ENCODE data around the gene NEDD4L.

Gene NEDD4L

DNA sequence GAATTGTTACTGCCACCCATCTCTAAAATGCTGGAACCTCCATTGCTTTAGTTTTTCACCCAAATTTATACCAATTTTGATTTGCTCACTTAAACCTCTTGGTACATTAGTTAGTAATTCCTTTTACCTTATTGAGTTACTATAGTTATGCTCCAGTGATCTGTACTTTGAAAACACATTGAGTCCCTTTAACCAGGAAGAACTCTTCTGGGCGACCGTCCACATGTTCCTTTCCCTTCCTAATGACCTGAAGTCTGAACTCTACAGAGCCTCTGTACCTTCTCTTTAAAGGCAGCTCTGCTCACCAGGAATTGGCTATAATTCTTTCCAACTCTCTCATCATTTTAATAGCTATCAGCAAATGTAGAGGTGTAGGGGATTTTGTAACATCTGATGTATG lies 290.0 kb downstream of the NEDD4L start:
- no peak for DNase-seq

DNA sequence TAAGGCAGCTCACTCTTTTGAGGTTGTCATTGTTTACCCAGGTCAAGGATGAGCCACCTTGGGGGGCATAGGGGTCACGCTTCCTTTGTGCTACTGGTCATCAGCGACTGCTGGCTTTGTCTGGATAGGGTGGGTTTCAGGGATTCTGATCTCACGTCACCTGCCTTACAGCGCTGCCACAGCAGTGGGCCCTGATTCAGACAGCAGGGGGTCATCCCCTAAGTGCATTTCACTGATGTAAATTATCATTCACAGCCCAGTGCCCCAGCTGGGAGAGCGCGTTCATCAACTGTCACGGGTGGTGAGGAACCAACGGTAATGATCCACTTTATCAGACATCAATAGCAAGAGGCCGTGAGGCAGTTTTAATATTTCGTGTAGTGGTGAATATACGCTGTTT lies 291.2 kb downstream of the NEDD4L start:
- no peak for DNase-seq

GRCh38 chr18:58335821-58336220 lies 291.8 kb downstream of the NEDD4L start:
- DNase-seq, result no peak

DNA sequence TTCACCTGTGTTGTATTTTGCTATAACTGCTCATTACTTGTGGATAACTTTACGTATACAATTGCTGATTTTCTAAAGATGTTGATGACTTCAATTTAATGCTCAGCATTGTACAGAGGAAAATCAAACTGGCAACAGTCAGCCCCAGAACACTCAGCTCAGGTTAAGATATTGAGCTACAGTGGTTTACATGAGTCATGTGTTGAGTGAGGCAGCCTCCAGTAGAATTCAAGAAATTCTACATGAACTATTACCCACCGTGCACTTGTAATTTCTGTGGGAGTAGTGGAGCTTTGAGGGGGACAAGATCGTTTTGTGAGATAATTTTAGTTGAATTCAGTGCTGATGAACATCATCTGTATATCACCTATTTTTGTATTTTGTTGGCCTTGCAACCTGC lies 292.6 kb downstream of the NEDD4L start:
- DNase-seq, result no peak

GRCh38 chr18:58337285-58337684 lies 293.3 kb downstream of the NEDD4L start:
- no peak for DNase-seq

GRCh38 chr18:58337686-58338085 lies 293.7 kb downstream of the NEDD4L start:
- DNase-seq, result no peak

GRCh38 chr18:58338141-58338540 lies 294.1 kb downstream of the NEDD4L start:
- DNase-seq, result no peak

DNA sequence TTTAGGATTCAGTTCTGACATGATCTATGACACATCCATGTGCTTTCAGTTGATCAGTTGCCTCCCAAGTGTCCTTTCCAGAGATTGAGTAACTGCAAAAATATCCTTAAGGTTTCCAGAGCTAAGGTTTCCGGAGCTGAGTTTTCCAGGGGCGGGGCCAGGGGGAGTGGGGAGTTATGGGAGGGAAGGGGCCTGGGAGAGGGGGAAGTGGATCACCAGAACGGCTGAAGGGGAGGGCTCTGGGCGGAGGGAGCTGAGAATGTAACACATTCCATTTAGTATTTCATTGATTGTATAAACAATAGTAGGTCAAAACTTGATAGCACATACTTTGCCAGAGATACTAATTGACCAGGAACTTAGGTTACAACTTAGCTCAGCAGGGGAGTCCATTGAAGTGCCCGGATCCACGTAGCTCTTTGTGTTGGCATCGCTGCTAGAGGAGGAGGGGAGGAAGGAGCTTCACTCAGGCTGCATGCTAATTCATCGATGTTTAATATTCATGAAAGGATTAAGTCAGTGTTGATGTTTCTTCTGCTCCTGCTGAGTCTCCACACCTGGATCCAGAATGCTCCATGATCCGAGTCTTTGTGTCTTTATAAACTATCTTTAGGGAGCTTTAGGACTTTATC lies 295.1 kb downstream of the NEDD4L start:
- DNase-seq, result no peak

DNA sequence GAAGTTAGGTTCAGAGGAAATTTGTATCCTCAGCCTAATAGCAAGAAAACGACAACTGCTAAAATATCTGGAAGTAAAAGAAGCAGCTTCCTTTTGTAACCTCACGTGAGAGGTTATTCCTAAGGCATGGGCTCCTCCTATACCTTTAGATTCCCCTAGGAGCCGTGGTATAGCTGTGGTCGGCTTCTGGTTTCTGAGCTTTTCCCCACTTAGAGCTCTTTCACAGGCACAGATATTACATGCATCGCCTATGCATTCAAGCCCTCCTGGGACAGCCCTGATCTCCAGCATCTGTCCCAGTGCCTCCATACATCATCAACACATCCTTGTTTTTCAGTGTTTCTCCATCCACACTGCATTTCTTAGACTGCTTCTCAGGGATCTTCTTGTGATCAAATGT lies 295.9 kb downstream of the NEDD4L start:
- DNase-seq, result no peak

- no peak for DNase-seq
Observed at GRCh38 chr18:58341916-58342315, 297.9 kb downstream of the NEDD4L start.

GRCh38 chr18:58344080-58344670 lies 300.1 kb downstream of the NEDD4L start:
- DNase-seq, result no peak

DNA sequence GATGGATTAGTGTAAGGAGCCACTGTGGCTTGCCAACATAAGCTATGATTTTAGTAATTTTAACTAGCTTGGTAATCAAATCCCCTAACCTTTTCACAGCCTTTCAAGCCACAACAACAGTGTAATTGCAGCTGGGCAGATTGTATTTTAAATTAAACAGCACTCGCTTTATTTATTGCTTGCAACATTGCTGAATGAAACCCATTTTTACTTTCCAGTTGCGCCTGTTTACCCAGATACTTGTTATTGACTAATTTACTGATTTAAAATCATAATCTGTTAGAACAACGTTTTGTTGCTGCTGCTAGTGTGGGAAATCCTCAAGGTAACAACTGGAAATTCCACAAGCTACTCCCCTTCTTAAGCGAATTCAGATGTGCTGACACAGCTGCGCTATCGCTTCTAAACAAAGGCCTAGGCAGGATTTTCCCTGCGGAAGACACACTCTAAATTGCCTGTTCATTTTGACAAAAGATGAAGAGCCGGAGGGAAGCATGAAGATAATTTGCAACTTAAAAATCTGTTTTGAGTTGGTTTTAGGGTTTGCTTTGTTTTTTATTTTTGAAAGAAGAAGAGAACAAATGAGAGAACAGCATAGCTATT lies 300.9 kb downstream of the NEDD4L start:
- no peak for DNase-seq

DNA sequence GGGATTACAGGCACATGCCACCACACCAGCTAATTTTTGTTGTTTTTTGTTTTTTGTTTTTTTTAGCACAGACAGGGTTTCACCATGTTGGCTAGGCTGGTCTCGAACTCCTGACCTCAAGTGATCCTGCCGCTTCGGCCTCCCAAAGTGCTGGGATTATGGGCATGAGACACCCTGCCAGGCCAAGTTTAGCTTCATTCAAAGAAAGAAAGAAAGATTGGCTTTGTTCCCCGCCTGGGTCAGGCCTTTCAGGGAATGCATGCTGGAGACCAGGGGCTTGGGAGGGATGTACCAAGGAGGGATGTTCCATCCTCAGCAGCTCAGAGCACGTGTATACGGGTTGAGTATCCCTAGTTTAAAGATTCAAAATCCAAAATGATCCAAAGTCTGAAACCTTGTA lies 301.8 kb downstream of the NEDD4L start:
- no peak for DNase-seq

GRCh38 chr18:58347135-58347534 lies 303.1 kb downstream of the NEDD4L start:
- no peak for DNase-seq

- DNase-seq, result no peak
Observed at GRCh38 chr18:58348517-58348916, 304.5 kb downstream of the NEDD4L start.

- DNase-seq, result no peak
Observed at GRCh38 chr18:58348951-58349350, 304.9 kb downstream of the NEDD4L start.

DNA sequence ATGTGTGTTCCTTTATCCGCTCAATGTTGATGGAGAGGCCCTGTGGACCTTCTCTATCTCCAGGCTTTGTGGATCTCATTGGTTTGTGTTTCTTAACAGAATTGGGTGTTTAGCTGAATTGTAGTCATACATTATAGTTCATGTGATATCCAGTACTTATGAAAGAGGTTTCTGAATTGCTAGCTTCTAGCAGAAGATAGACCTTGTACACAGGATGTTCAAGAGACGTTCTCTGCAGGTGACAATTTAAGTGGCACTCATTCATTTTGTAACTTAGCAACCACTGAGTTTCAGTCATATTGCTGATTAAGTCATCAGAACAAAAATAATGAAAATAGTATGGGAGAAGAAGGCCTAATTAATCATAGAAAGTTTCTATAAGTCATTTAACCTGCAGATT lies 305.6 kb downstream of the NEDD4L start:
- DNase-seq, result no peak

GRCh38 chr18:58350526-58350925 lies 306.5 kb downstream of the NEDD4L start:
- no peak for DNase-seq

GRCh38 chr18:58351776-58352175 lies 307.8 kb downstream of the NEDD4L start:
- DNase-seq, result no peak

- no peak for DNase-seq
Observed at GRCh38 chr18:58353581-58353980, 309.6 kb downstream of the NEDD4L start.

DNA sequence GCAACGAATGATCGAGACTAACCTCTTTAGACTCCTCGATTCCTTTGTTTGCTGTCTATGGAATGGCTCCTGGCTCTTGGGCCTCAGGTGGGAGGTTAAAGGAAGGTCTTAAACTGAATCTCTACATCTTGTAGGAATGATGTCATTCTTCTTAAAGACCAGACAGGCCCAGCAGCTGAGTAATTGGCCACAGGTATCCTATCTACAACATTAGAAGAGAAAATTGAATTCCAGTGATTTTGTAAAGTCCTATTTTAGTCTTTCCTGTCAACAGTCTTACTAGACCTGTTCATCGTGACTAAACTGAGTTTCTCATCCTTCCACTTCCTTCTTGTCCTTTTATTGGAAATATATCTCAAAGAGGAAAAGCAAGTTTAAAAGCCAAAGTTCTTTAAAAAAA lies 310.0 kb downstream of the NEDD4L start:
- no peak for DNase-seq

DNA sequence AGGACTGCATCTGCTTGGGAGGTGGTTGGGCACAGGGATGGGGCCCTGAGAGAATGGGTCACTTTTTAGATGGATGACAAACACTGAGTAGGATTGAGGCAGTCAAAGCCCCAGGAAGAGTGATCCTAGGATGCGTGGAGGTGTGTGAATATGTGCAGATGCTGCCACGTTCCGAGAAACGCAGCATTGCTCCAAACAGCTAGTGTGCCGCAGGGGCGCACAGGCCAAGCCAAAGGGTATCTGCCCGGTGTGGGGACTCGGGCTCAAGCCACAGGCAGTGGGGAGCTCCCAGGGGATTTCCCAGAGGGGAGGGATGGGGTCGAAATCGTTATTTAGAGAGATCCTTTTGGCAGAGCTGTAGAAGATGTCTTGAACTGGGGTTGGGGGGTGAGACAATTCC lies 310.8 kb downstream of the NEDD4L start:
- DNase-seq, result no peak

GRCh38 chr18:58355243-58355642 lies 311.2 kb downstream of the NEDD4L start:
- DNase-seq, result no peak

DNA sequence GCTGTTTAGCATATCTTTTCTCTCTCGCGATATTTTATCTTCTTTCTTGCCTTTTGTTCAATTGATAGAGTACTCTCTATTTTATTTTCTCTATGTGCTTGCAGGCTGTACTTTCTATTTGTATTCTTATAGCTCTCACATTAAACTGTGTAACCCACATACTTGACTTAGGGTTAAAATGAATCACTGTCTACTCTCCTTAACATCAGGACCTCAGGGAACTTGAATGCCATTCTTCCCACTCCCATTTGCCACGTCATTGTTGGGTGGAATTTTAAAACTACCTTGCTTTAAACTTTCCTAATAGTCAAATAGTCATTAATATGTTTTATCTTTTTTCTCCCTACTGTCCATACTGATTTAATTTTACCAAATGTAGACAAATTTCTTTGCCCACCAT lies 315.2 kb downstream of the NEDD4L start:
- DNase-seq, result no peak

GRCh38 chr18:58359620-58360019 lies 315.6 kb downstream of the NEDD4L start:
- DNase-seq, result no peak
